MM.1S (cell line): ENCODE results near the gene CSF2RB.

Experiments used
- DNase-seq: peaks from one replicate; pipeline ENCODE4 v3.0.0-alpha.2; 2015
- H2AFZ ChIP-seq: fragments of 300-600 bp; sonication (generic); 2 replicates; pipeline ENCODE4 v1.6.0; 2016; ENCODE audit warnings: antibody characterized with exemption, low read length
- H3F3A ChIP-seq: fragments of 300-600 bp; sonication (generic); 2 replicates; pipeline ENCODE4 v1.6.1; 2016; ENCODE audit warnings: mild to moderate bottlenecking, antibody characterized with exemption, low read length, moderate library complexity, mixed read lengths; ENCODE audit not compliant: insufficient read depth
- H3K27ac ChIP-seq: fragments of 300-600 bp; sonication (generic); 2 replicates; pipeline ENCODE4 v1.5.1; 2016; ENCODE audit warnings: mild to moderate bottlenecking, low read length
- H3K27me3 ChIP-seq: fragments of 300-600 bp; sonication (generic); replicated peaks from 2 replicates; pipeline ENCODE4 v1.6.0; 2016; ENCODE audit warnings: low read length; ENCODE audit not compliant: insufficient read depth
- H3K36me3 ChIP-seq: fragments of 300-600 bp; sonication (generic); replicated peaks from 2 replicates; pipeline ENCODE4 v1.6.1; 2016; ENCODE audit warnings: mild to moderate bottlenecking, low read length, mixed read lengths; ENCODE audit not compliant: insufficient read depth
- H3K4me1 ChIP-seq: fragments of 300-600 bp; sonication (generic); 2 replicates; pipeline ENCODE4 v1.6.1; 2016; ENCODE audit warnings: low read length, mixed read lengths
- H3K4me2 ChIP-seq: fragments of 300-600 bp; sonication (generic); 2 replicates; pipeline ENCODE4 v1.6.0; 2016; ENCODE audit warnings: low read depth, low read length
- H3K4me3 ChIP-seq: fragments of 300-600 bp; sonication (generic); 2 replicates; pipeline ENCODE4 v1.5.1; 2016; ENCODE audit warnings: low read length, mixed read lengths
- H3K79me2 ChIP-seq: fragments of 300-600 bp; sonication (generic); 2 replicates; pipeline ENCODE4 v1.6.1; 2016; ENCODE audit warnings: mixed run types, low read length, mixed read lengths
- H3K9ac ChIP-seq: fragments of 300-600 bp; sonication (generic); 2 replicates; pipeline ENCODE4 v1.6.1; 2016; ENCODE audit warnings: low read length, mixed read lengths
- H3K9me2 ChIP-seq: fragments of 300-600 bp; sonication (generic); replicated peaks from 2 replicates; pipeline ENCODE4 v1.6.1; 2016; ENCODE audit warnings: mild to moderate bottlenecking, low read length, mixed read lengths; ENCODE audit not compliant: insufficient read depth
- H3K9me3 ChIP-seq: fragments of 300-600 bp; sonication (generic); replicated peaks from 2 replicates; pipeline ENCODE4 v1.6.1; 2016; ENCODE audit warnings: mild to moderate bottlenecking, low read length, mixed read lengths; ENCODE audit not compliant: insufficient read depth
- H4K20me1 ChIP-seq: fragments of 300-600 bp; sonication (generic); 2 replicates; pipeline ENCODE4 v1.6.1; 2016; ENCODE audit warnings: mild to moderate bottlenecking, low read length, moderate library complexity, mixed read lengths; ENCODE audit not compliant: insufficient read depth
- CTCF ChIP-seq: fragments of 300-600 bp; sonication (generic); IDR thresholded peaks from 2 replicates; pipeline ENCODE4 v1.5.1; 2016; ENCODE audit warnings: antibody characterized with exemption, low read length, mixed read lengths
- EZH2 ChIP-seq: fragments of 300-600 bp; sonication (generic); optimal IDR thresholded peaks from 2 replicates; pipeline ENCODE3; 2017; ENCODE audit warnings: low read depth, mild to moderate bottlenecking, antibody characterized with exemption, low read length, mixed read lengths
- EZH2phosphoT487 ChIP-seq: fragments of 300-600 bp; sonication (generic); IDR thresholded peaks from 2 replicates; pipeline ENCODE4 v1.6.1; 2018; ENCODE audit warnings: antibody characterized with exemption, low read length

The CSF2RB gene

GRCh38 chr22:36928786-36929535 lies 15.5 kb downstream of the CSF2RB start:
- no peak for DNase-seq
- H3K4me3 ChIP-seq = peak overlapping the region; percentile 18; the same call in 1 of the 2 replicates
- no peaks in the 10 kb centered on the region for H3K9me2 ChIP-seq
- TF ChIP-seq CTCF (0 out of 2 replicates have a peak, but pooled peaks have one; percentile 13), EZH2phosphoT487 (no peak), EZH2 (no peak)
- peaks cover 57% of the 10 kb centered on the region for H3K4me1 ChIP-seq
- peaks cover 41% of the 10 kb centered on the region for H3K79me2 ChIP-seq
- H3K4me2 ChIP-seq = peak overlapping the region; percentile 79
- no peaks in the 10 kb centered on the region for H3K36me3 ChIP-seq
- peak overlapping the region; percentile 45; the same call in 1 of the 2 replicates for H3K9ac ChIP-seq
- H4K20me1 ChIP-seq = no peaks in the 10 kb centered on the region
- peak overlapping the region; percentile 96 for H3K27ac ChIP-seq
- H3K9me3 ChIP-seq = no peaks in the 10 kb centered on the region
- peaks cover 25% of the 10 kb centered on the region for H3F3A ChIP-seq
- no peaks in the 10 kb centered on the region for H3K27me3 ChIP-seq
- no peak overlapping the region for H2AFZ ChIP-seq

DNA sequence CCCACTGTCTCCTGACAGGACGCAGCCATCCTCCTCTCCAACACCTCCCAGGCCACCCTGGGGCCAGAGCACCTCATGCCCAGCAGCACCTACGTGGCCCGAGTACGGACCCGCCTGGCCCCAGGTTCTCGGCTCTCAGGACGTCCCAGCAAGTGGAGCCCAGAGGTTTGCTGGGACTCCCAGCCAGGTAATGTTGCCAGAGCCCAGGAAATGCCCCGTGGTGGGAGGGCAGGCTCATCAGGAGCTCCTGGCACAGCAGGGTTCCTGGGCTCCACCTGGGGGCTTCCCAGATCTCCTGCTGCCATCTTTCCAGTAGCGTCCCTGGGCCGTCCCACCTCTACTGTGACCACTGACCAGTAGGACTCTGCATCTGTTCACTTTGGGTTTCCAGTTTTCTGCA lies 16.2 kb downstream of the CSF2RB start:
- H3K79me2 ChIP-seq = peaks cover 41% of the 10 kb centered on the region
- H3K27ac ChIP-seq = peak overlapping the region; percentile 96
- H3K27me3 ChIP-seq = no peaks in the 10 kb centered on the region
- no peak overlapping the region for H2AFZ ChIP-seq
- H3K4me1 ChIP-seq = peaks cover 57% of the 10 kb centered on the region
- H3K4me2 ChIP-seq = peak overlapping the region; percentile 79
- H3K9ac ChIP-seq = peak overlapping the region; percentile 45
- no peak for DNase-seq
- peaks cover 25% of the 10 kb centered on the region for H3F3A ChIP-seq
- H3K9me2 ChIP-seq = no peaks in the 10 kb centered on the region
- H3K4me3 ChIP-seq = peak overlapping the region; percentile 18; the same call in 1 of the 2 replicates
- H4K20me1 ChIP-seq = no peaks in the 10 kb centered on the region
- TF ChIP-seq CTCF (no peak), EZH2 (no peak), EZH2phosphoT487 (no peak)
- no peaks in the 10 kb centered on the region for H3K9me3 ChIP-seq
- H3K36me3 ChIP-seq = no peaks in the 10 kb centered on the region

- H2AFZ ChIP-seq = no peak overlapping the region
- H3K79me2 ChIP-seq = peaks cover 40% of the 10 kb centered on the region
- DNase-seq = peak; percentile 91
- H3K4me2 ChIP-seq = peak overlapping the region; percentile 79
- no peaks in the 10 kb centered on the region for H3K36me3 ChIP-seq
- no peak overlapping the region for H3K4me3 ChIP-seq
- H3K27ac ChIP-seq = peak overlapping the region; percentile 96
- H3K9me2 ChIP-seq = no peaks in the 10 kb centered on the region
- peaks cover 56% of the 10 kb centered on the region for H3K4me1 ChIP-seq
- no peaks in the 10 kb centered on the region for H4K20me1 ChIP-seq
- no peaks in the 10 kb centered on the region for H3K27me3 ChIP-seq
- peak overlapping the region; percentile 45; the same call in 1 of the 2 replicates for H3K9ac ChIP-seq
- no peaks in the 10 kb centered on the region for H3K9me3 ChIP-seq
- H3F3A ChIP-seq = peaks cover 25% of the 10 kb centered on the region
- TF ChIP-seq EZH2 (no peak), EZH2phosphoT487 (no peak), CTCF (no peak)
Measured at GRCh38 chr22:36930041-36930935, 16.9 kb downstream of the CSF2RB start.
